Loucy (cell line): Measurements from ENCODE around the gene PHACTR2.

Source experiments
- CTCF ChIP-seq: fragments of 200-600 bp; sonication (generic); conservative IDR thresholded peaks from 2 replicates; pipeline ENCODE4 v1.5.1; 2014; ENCODE audit warnings: mild to moderate bottlenecking, antibody characterized with exemption, low read length
- EZH2phosphoT487 ChIP-seq: fragments of 200-600 bp; IDR thresholded peaks from 2 replicates; pipeline ENCODE4 v1.6.1; 2018; ENCODE audit warnings: antibody characterized with exemption, mild to moderate bottlenecking, moderate library complexity, borderline replicate concordance

- no peak for TF ChIP-seq EZH2phosphoT487
- no peak for TF ChIP-seq CTCF
Observed at GRCh38 chr6:143757346-143757832, 79.6 kb downstream of the PHACTR2 start.
